ENCODE measurements around the gene ATOH8.

ATOH8 gene

GRCh38 chr2:85802354-85803103 lies 48.7 kb downstream of the ATOH8 start:
- no peak for DNase-seq (ENCODE audit: low read depth)

- no peak for DNase-seq (ENCODE audit: low read depth)
Observed at GRCh38 chr2:85803704-85804425, 50.1 kb downstream of the ATOH8 start.

- DNase-seq (ENCODE audit: low read depth), result no peak
Observed at GRCh38 chr2:85804583-85804982, 50.8 kb downstream of the ATOH8 start.

- DNase-seq (ENCODE audit: low read depth), result no peak
Observed at GRCh38 chr2:85806358-85807118, 52.7 kb downstream of the ATOH8 start.

GRCh38 chr2:85807756-85808155 lies 54.0 kb downstream of the ATOH8 start:
- no peak for DNase-seq (ENCODE audit: low read depth)

- DNase-seq (ENCODE audit: low read depth), result no peak
Observed at GRCh38 chr2:85810371-85811179, 56.8 kb downstream of the ATOH8 start.

- no peak for DNase-seq (ENCODE audit: low read depth)
Observed at GRCh38 chr2:85811180-85812093, 57.6 kb downstream of the ATOH8 start.

- DNase-seq (ENCODE audit: low read depth), result no peak
Observed at GRCh38 chr2:85812094-85812735, 58.4 kb downstream of the ATOH8 start.

- DNase-seq (ENCODE audit: low read depth), result no peak
Observed at GRCh38 chr2:85813211-85813981, 59.6 kb downstream of the ATOH8 start.

- peak; percentile 63 for DNase-seq (ENCODE audit: low read depth)
Observed at GRCh38 chr2:85813982-85814801, 60.4 kb downstream of the ATOH8 start.

- DNase-seq (ENCODE audit: low read depth), result no peak
Observed at GRCh38 chr2:85814802-85815550, 61.2 kb downstream of the ATOH8 start.

GRCh38 chr2:85819811-85820510 lies 66.2 kb downstream of the ATOH8 start:
- DNase-seq (ENCODE audit: low read depth), result no peak

- DNase-seq (ENCODE audit: low read depth), result no peak
Observed at GRCh38 chr2:85822766-85823165, 69.0 kb downstream of the ATOH8 start.

GRCh38 chr2:85823951-85824350 lies 70.2 kb downstream of the ATOH8 start:
- DNase-seq (ENCODE audit: low read depth), result no peak

GRCh38 chr2:85826990-85827878 lies 73.4 kb downstream of the ATOH8 start:
- peak; percentile 65 for DNase-seq (ENCODE audit: low read depth)

- DNase-seq (ENCODE audit: low read depth), result no peak
Observed at GRCh38 chr2:85827879-85828569, 74.2 kb downstream of the ATOH8 start.
